Endodermal cell (in vitro differentiated cells): ENCODE measurements around the gene POLR2H. TPM values are rescaled to one million over a fixed set of nuclear protein-coding genes. Genes with fewer than 3 reads are reported as not detected.

Experiments
- DNase-seq: peaks from one replicate; pipeline ENCODE4 v3.0.0-alpha.2; 2017
- H3K27ac ChIP-seq: 2 replicates; pipeline ENCODE4 v1.5.1; 2013; ENCODE audit warnings: mild to moderate bottlenecking, low read depth, low read length, moderate library complexity
- H3K27me3 ChIP-seq: 2 replicates; pipeline ENCODE4 v1.6.1; 2013; ENCODE audit warnings: mild to moderate bottlenecking, low read length, moderate library complexity; ENCODE audit not compliant: insufficient read depth, control insufficient read depth, poor library complexity, severe bottlenecking
- H3K36me3 ChIP-seq: 2 replicates; pipeline ENCODE4 v1.7.0; 2013; ENCODE audit warnings: mild to moderate bottlenecking, low read length, moderate library complexity; ENCODE audit not compliant: control insufficient read depth, insufficient read depth
- H3K4me1 ChIP-seq: one replicate; pipeline ENCODE4 v1.7.0; 2013; ENCODE audit warnings: low read length; ENCODE audit not compliant: control insufficient read depth, insufficient read depth
- H3K4me3 ChIP-seq: 2 replicates; pipeline ENCODE4 v1.5.1; 2013; ENCODE audit warnings: mild to moderate bottlenecking, low read length, moderate library complexity
- H3K9ac ChIP-seq: 2 replicates; pipeline ENCODE4 v1.6.1; 2013; ENCODE audit warnings: mild to moderate bottlenecking, low read length, moderate library complexity; ENCODE audit not compliant: poor library complexity, severe bottlenecking; ENCODE audit errors: extremely low read depth
- H3K9me3 ChIP-seq: 2 replicates; pipeline ENCODE4 v1.6.1; 2013; ENCODE audit warnings: mild to moderate bottlenecking, low read length, moderate library complexity; ENCODE audit not compliant: control insufficient read depth
- H3K27ac Mint-ChIP-seq: 2 replicates; pipeline ENCODE4 v1.8.0; 2020; ENCODE audit warnings: mixed read lengths
- H3K27me3 Mint-ChIP-seq: 2 replicates; pipeline ENCODE4 v1.8.0; 2021; ENCODE audit warnings: mild to moderate bottlenecking, mixed read lengths; ENCODE audit not compliant: insufficient read depth
- H3K36me3 Mint-ChIP-seq: 2 replicates; pipeline ENCODE4 v1.8.0; 2020; ENCODE audit warnings: low read depth, mixed read lengths
- H3K4me1 Mint-ChIP-seq: 2 replicates; pipeline ENCODE4 v1.8.0; 2020; ENCODE audit warnings: mixed read lengths
- H3K4me3 Mint-ChIP-seq: 2 replicates; pipeline ENCODE4 v1.8.0; 2020; ENCODE audit warnings: mild to moderate bottlenecking, moderate library complexity, mixed read lengths
- H3K9me3 Mint-ChIP-seq: 2 replicates; pipeline ENCODE4 v1.8.0; 2020; ENCODE audit warnings: mild to moderate bottlenecking, mixed read lengths
- CTCF ChIP-seq: fragments of 200-600 bp; sonication (generic); conservative IDR thresholded peaks from 2 replicates; pipeline ENCODE4 v1.5.0; 2021; ENCODE audit warnings: antibody characterized with exemption, mild to moderate bottlenecking
- WGBS, 2 experiments: methylation state at CpG; one replicate each; pipeline versions ENCODE4 v1.1.5 to v1.1.7; 2013; ENCODE audit warnings: missing lambda C conversion rate in 2 of 2, mixed read lengths in 1 of 2; ENCODE audit not compliant: insufficient coverage in 1 of 2, insufficient read length in 1 of 2; 5-methylcytosine and 5-hydroxymethylcytosine counted together
- total RNA-seq, 2 donors: library from RNA; stranded (reverse); fragmentation: NEBNext Ultra II Directional in 1 of 2; extraction: Animal tissue kit (Norgen Biotek cat#: 25700) in 1 of 2; gene quantifications; 2 replicates in 1 of 2; 3 replicates in 1 of 2; pipeline ENCODE4 v1.2.1, GENCODE V29; 2021

Gene POLR2H
- total RNA-seq, 2 donors from 2014 or later, result 95.9 to 117 TPM

- peaks cover 46% of the 10 kb centered on the region for H3K36me3 Mint-ChIP-seq
- Histone ChIP-seq H3K9me3 (no peaks in the 10 kb centered on the region), H3K27me3 (no peaks in the 10 kb centered on the region), H3K4me3 (peak overlapping the region; percentile 95), H3K27ac (no peak overlapping the region), H3K36me3 (peaks cover 59% of the 10 kb centered on the region), H3K9ac (no peak overlapping the region), H3K4me1 (peaks cover 5% of the 10 kb centered on the region)
- H3K9me3 Mint-ChIP-seq, result no peaks in the 10 kb centered on the region
- peaks cover 22% of the 10 kb centered on the region for H3K4me1 Mint-ChIP-seq
- H3K27me3 Mint-ChIP-seq, result no peaks in the 10 kb centered on the region
- no peak for DNase-seq
- 95 to 100% methylated on average over 1 to 5 of the region's 5 CpGs for WGBS, 2 experiments
- H3K27ac Mint-ChIP-seq, result peak overlapping the region; percentile 20
- peak overlapping the region; percentile 84 for H3K4me3 Mint-ChIP-seq
- TF ChIP-seq CTCF, result no peak
Measured at GRCh38 chr3:184317201-184317600, 44.3 kb upstream of the POLR2H start.

- no peak overlapping the region for H3K9ac ChIP-seq
- Mint-ChIP-seq H3K4me1 (peaks cover 22% of the 10 kb centered on the region), H3K4me3 (no peak overlapping the region), H3K9me3 (no peaks in the 10 kb centered on the region), H3K27me3 (no peaks in the 10 kb centered on the region), H3K27ac (no peak overlapping the region), H3K36me3 (peaks cover 72% of the 10 kb centered on the region)
- peaks cover 5% of the 10 kb centered on the region for H3K4me1 ChIP-seq
- H3K9me3 ChIP-seq, result no peaks in the 10 kb centered on the region
- H3K27ac ChIP-seq, result no peak overlapping the region
- H3K27me3 ChIP-seq, result no peaks in the 10 kb centered on the region
- no peak for TF ChIP-seq CTCF
- peaks cover 87% of the 10 kb centered on the region for H3K36me3 ChIP-seq
- 95% methylated on average over 4 of the region's 4 CpGs; no CpG with 5 or more reads in 1 of the 2 experiments for WGBS, 2 experiments
- no peak for DNase-seq
- no peak overlapping the region for H3K4me3 ChIP-seq
Measured at GRCh38 chr3:184320104-184320445, 41.4 kb upstream of the POLR2H start.

GRCh38 chr3:184321666-184322065 is 39.8 kb upstream of the POLR2H start:
- 92% methylated on average over 4 of the region's 5 CpGs; no CpG with 5 or more reads in 1 of the 2 experiments for WGBS, 2 experiments
- Histone ChIP-seq H3K27me3 (no peaks in the 10 kb centered on the region), H3K9ac (no peak overlapping the region), H3K27ac (no peak overlapping the region), H3K9me3 (no peaks in the 10 kb centered on the region), H3K4me3 (no peak overlapping the region), H3K36me3 (peaks cover 98% of the 10 kb centered on the region), H3K4me1 (peaks cover 2% of the 10 kb centered on the region)
- DNase-seq, result no peak
- Mint-ChIP-seq H3K4me3 (no peak overlapping the region), H3K9me3 (no peaks in the 10 kb centered on the region), H3K4me1 (peaks cover 15% of the 10 kb centered on the region), H3K27ac (no peak overlapping the region), H3K36me3 (peaks cover 86% of the 10 kb centered on the region), H3K27me3 (no peaks in the 10 kb centered on the region)
- TF ChIP-seq CTCF, result no peak
